ENCODE data around the gene GSS. TPM values are rescaled to one million over a fixed set of nuclear protein-coding genes. Genes with fewer than 3 reads are reported as not detected.

The GSS gene
- total RNA-seq, 1 donor from 2014 or later, result 37.2 TPM

DNA sequence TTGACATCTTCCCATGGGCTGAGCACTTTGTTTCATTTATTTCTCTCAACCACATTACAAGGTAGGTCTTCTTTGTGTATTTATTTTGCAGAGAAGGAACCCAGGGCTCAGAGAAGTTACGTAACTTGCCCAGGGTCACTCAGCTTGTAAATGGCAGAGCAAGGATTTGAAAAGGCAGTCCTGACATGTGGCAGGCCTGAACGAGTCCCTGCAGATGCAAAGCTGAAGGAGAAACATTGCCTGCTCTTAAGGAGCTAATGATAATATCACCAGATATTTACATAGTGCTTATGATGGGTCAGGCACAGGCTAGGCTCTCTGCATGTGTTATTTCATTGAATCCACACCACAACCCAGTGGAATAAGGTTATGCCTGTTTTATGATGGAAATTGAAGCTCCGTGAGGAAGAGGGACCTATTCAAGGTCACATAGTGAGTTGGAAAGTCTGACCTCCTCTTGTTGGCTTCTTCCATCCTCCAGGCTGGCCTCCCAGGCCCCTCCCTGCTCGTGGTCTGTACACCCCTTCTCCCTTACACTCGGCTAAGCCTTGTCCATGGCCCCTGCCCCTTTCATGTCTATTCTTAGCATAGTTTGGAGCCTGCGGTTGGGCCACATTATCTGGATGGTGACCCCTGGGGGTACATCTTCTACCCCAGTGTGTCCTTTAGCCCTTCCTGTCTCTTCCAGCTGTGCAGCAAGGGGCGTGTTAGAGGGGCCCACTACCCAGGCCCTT lies 12.6 kb upstream of the GSS start:
- no peaks in the 10 kb centered on the region for H3K4me1 Mint-ChIP-seq (ENCODE audit: unreplicated experiment)
- TF ChIP-seq, protein P1, sequence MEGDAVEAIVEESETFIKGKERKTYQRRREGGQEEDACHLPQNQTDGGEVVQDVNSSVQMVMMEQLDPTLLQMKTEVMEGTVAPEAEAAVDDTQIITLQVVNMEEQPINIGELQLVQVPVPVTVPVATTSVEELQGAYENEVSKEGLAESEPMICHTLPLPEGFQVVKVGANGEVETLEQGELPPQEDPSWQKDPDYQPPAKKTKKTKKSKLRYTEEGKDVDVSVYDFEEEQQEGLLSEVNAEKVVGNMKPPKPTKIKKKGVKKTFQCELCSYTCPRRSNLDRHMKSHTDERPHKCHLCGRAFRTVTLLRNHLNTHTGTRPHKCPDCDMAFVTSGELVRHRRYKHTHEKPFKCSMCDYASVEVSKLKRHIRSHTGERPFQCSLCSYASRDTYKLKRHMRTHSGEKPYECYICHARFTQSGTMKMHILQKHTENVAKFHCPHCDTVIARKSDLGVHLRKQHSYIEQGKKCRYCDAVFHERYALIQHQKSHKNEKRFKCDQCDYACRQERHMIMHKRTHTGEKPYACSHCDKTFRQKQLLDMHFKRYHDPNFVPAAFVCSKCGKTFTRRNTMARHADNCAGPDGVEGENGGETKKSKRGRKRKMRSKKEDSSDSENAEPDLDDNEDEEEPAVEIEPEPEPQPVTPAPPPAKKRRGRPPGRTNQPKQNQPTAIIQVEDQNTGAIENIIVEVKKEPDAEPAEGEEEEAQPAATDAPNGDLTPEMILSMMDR (IDR thresholded peaks at IDR 0.05), result no peak

DNA sequence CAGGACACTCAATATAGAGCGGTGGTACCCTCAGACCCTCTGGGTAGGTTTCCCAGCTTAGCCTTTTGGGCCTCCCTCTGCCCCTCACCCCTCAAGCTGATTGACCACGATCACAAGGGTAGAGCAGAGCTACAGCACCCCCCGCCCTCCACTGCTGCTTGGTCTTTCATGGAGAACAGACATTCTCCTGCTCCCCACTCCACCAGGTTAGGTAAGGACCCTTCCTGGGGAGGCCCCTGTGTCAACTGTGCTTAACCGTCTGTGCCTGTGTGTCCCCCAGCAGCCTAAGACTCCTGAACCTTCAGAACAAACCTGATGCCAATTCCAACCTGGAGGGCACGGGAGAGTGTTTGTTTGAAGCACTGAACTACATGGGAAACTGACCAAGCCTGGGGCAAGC lies 11.8 kb upstream of the GSS start:
- Mint-ChIP-seq H3K4me1 (ENCODE audit: unreplicated experiment) (no peaks in the 10 kb centered on the region), H3K4me3 (ENCODE audit: unreplicated experiment) (no peak overlapping the region), H3K9me3 (ENCODE audit: unreplicated experiment) (no peaks in the 10 kb centered on the region)

More for the DNA sequence above, 12.6 kb upstream of the GSS start:
- no peak overlapping the region for H3K27ac Mint-ChIP-seq (ENCODE audit: unreplicated experiment)
- no peak for DNase-seq (ENCODE audit: extremely low spot score, unreplicated experiment)
- H3K9me3 Mint-ChIP-seq (ENCODE audit: unreplicated experiment), result no peaks in the 10 kb centered on the region
- no peaks in the 10 kb centered on the region for H3K36me3 Mint-ChIP-seq (ENCODE audit: unreplicated experiment)
- H3K4me3 Mint-ChIP-seq (ENCODE audit: unreplicated experiment), result no peak overlapping the region
- H3K27me3 Mint-ChIP-seq (ENCODE audit: unreplicated experiment), result peaks cover under 1% of the 10 kb centered on the region

DNA sequence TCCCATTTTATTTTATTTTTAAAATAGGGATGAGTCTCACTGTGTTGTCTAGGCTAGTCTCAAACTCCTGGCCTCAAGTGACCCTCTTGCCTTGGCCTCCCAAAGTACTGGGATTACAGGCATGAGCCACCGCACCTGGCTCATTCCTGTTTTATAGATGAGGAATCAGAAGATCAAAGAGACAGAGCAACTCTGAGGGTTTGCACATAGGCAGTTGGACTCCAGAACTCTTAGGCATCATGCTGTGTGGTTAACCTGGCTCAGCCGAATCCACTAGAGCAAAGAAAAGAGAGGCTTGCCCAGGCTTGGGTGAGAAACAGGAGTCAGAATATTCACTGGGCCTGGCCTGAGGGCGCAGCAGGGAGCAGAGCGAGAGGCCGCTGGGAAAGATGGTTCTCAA lies 9.4 kb upstream of the GSS start:
- H3K27me3 Mint-ChIP-seq (ENCODE audit: unreplicated experiment), result no peaks in the 10 kb centered on the region
- H3K4me1 Mint-ChIP-seq (ENCODE audit: unreplicated experiment), result no peaks in the 10 kb centered on the region
- H3K4me3 Mint-ChIP-seq (ENCODE audit: unreplicated experiment), result no peak overlapping the region
- no peaks in the 10 kb centered on the region for H3K36me3 Mint-ChIP-seq (ENCODE audit: unreplicated experiment)
- no peak overlapping the region for H3K27ac Mint-ChIP-seq (ENCODE audit: unreplicated experiment)
- TF ChIP-seq, protein P1 (IDR thresholded peaks at IDR 0.05), result no peak
- no peak for DNase-seq (ENCODE audit: extremely low spot score, unreplicated experiment)
- H3K9me3 Mint-ChIP-seq (ENCODE audit: unreplicated experiment), result no peaks in the 10 kb centered on the region

More for the DNA sequence above, 11.8 kb upstream of the GSS start:
- no peaks in the 10 kb centered on the region for H3K36me3 Mint-ChIP-seq (ENCODE audit: unreplicated experiment)
- H3K27me3 Mint-ChIP-seq (ENCODE audit: unreplicated experiment), result no peaks in the 10 kb centered on the region
- H3K27ac Mint-ChIP-seq (ENCODE audit: unreplicated experiment), result no peak overlapping the region
- TF ChIP-seq, protein P1 (IDR thresholded peaks at IDR 0.05), result no peak
- DNase-seq (ENCODE audit: extremely low spot score, unreplicated experiment), result no peak

DNA sequence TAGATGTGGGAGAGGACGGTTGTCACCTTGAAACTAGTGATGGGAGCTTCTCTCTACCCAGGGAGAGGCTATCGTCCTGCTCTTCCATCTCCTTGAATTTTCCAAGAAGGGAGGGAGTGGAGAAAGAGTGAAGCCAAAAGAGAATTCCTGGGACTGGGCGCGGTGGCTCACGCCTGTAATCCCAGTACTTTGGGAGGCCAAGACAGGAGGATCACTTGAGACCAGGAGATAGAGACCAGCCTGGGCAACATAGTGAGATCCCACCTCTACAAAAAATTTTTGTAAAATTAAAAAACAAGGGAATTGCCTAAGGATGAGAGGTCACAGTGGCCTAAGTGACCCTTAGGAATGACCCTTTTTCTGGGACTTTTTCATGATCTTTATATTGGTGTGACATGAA lies 8.9 kb upstream of the GSS start:
- no peak overlapping the region for H3K27ac Mint-ChIP-seq (ENCODE audit: unreplicated experiment)
- H3K27me3 Mint-ChIP-seq (ENCODE audit: unreplicated experiment), result no peaks in the 10 kb centered on the region

More for the DNA sequence above, 8.9 kb upstream of the GSS start:
- TF ChIP-seq, protein P1 (IDR thresholded peaks at IDR 0.05), result no peak
- DNase-seq (ENCODE audit: extremely low spot score, unreplicated experiment), result no peak
- H3K36me3 Mint-ChIP-seq (ENCODE audit: unreplicated experiment), result no peaks in the 10 kb centered on the region
- no peaks in the 10 kb centered on the region for H3K4me1 Mint-ChIP-seq (ENCODE audit: unreplicated experiment)
- H3K4me3 Mint-ChIP-seq (ENCODE audit: unreplicated experiment), result no peak overlapping the region
- H3K9me3 Mint-ChIP-seq (ENCODE audit: unreplicated experiment), result no peaks in the 10 kb centered on the region
